HG03439 (cell line): ENCODE results near the gene SH3PXD2A.
"Not testable (repeated sequence)": the region's sequence is repeated elsewhere in the genome, so short reads cannot be mapped to it uniquely, and the experiment has no call there.

ENCODE experiments used
- ATAC-seq: cut with Tn5 transposase; IDR thresholded peaks from one replicate; pipeline ENCODE4 v1.9.1; 2021; ENCODE audit warnings: mild to moderate bottlenecking, moderate library complexity; ENCODE audit not compliant: unreplicated experiment

The SH3PXD2A gene

DNA sequence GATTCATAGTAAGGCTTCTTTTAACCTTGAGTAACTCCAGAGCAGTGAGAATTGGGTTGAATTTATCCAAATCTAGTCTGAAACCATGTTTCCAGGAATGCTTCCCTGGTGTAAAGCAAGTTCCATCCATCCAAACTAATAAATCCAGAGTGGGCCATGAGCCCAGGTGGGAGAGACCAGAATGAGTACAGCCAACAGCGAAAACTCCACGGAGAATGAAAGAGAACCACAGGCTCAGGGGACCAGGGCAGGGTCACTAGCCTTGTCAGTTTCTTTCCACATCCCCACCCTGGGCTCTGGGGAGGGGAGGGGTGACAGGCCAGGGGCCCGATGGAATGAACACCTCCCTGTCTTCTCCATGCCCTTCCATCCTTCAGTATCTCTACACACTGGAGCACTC lies 181.8 kb downstream of the SH3PXD2A start:
- ATAC-seq: no peak

DNA sequence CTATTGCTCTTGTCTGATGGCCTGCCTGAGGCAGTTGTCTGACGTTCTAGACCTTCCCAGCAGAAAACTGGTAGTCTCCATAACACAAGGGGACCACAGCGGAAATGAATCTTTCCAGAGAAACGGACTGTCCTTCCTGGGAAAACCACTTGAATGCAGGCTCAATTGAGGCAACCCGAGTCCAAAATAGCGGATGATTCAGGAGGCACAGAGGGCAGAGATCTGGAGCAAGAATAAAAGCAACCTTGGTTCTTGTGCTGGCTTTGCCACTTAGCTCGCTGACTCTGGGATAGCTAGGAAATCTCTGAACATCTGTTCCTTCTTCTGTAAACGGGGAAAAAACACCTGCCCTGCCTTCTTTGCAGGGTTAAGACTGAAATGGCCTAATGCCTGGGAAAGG lies 183.0 kb downstream of the SH3PXD2A start:
- ATAC-seq: no peak

DNA sequence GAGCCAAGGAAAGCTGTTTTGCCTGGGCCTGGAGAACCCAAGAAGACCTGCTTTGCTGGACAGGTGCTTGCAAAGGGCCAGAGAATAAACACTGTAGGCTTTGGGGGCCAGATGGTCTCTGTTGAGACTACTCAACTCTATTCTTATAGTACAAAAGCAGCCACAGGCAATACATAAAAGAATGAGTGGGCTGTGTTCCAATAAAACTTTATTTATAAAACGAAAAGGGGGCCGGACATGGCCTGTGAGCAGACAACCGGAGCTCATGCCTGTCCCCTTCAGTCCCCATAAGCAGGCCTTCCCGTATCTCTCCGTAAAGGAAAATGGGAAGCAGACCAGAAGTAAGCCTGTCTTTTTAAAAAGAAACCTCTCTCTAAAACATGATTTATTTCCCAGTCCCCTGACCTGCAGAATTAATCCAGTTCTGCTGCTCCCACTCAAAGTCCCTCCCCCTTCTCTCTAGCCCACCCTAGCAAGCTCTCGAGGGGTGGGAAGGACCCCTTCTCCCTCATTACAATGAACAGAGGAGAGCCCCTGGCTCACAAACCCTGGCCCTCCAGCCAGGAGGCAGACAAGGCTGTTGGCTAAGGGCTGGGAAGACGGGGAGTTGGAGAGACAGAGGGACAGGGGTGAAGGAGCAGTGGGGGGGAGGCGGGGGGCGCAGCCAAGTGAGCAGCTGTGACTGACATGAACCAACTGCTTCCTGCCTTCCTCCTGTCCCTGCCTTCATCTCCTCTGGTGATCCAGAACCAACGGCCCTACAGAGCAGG lies 184.1 kb downstream of the SH3PXD2A start:
- no peak for ATAC-seq

DNA sequence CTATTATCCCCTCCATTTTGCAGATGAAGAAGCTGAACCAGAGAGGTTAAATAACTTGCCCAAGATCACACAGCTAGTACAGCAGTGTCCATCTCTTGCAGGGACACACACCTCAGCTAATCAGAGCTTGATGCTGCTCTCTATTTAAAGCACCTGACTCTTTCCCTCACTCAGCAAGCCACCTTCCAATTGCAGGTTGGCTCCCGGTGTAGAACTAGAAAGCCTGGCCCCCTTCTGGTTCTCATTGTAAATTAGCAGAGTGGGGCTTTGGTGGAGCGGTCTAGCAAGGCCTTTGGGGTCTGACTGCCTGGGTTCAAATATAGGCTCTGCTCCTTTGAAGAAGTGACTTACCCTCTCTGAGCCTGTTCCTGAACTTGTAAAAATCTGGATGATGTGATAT lies 185.4 kb downstream of the SH3PXD2A start:
- no peak for ATAC-seq

DNA sequence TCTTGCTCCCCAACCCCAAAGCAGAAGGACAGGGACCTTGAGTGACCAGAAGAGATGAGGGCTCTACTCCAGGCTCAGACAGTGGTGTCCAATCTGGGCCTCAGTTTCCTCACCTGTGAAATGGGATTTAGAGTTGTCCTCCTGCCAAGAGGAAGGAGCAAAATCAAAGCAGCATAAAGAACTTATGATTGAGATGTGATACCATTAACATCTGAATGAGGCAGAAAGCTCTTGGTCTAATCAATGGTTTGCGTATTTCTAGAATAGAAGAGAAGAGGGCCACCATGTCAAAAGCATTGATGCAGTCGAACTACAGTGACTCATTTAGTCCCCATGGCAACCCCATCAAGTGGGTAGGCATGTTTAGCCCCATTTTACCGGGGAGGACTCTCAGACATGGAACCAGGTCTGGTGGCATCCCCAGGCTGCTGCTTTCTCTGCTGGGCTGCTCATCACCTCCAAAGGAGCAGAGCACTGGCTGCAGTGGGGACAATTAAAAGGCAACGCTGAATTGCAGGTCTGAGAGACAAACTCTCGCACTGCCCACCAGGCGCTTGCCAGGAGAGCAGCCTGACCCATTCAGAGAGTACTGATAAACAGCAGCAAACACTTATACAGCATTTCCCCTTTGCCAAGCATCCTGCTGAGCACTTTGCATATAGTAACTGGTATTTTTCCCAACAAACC lies 186.0 kb downstream of the SH3PXD2A start:
- no peak for ATAC-seq

DNA sequence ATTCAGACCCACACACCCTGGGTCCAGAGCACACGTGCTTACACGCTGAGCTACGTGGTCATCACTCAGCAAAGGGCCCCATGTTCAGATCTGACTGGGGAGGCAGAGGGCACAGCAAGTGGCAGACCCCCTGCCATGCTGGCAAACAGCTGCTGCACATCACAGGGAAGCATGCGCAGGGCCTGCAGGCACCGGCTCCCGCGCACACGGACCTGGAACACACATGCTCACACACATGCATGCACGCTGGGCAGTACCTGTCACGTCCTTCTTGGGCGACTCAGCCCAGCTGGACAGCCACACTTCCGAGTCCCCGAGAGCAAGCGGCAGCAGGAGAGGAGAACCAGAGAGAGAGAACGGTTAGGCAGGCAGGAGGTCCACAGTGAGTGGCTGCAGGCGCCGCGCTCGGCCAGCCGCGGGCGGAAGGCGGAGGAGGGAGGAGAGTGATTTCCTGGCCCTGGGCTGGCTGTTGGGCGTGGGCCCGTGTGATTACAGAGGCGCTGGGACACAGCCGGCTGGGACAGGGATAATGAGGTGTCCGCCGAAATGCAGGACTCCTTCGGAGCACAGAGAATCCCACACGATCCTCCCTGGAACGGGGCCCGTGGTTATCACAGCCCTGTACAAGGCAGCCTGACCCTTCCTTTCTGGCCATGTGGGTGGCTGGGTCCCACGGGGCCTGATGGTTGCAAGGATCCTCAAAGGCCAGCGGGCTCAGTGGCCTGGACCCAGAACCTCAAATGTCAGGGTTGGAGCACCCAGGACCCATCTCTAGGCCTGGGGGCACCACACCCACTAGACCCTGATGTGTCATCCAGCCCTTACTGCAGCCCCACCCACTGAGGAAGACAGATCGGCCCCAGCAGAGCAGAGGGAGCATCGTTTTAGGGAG lies 186.8 kb downstream of the SH3PXD2A start:
- no peak for ATAC-seq

DNA sequence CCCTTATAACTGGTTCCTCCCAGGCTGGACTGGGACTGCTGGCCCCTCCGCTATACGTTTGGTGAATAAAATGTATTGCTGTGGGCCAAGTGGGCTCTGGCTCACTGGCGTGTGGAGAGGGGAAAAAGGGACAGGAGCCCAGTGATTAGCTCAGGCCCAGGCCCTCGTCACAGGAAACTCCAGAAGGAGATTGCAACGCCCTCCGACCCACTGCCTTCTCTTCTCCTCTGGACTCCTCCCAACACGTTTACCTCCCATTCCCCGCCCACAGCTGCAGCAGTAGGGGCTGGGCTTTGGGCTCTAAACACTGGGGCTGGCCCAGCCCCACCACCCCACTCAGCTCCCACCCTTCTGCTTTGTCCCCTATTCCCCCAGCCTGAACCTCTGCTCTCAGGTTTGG lies 188.0 kb downstream of the SH3PXD2A start:
- no peak for ATAC-seq

DNA sequence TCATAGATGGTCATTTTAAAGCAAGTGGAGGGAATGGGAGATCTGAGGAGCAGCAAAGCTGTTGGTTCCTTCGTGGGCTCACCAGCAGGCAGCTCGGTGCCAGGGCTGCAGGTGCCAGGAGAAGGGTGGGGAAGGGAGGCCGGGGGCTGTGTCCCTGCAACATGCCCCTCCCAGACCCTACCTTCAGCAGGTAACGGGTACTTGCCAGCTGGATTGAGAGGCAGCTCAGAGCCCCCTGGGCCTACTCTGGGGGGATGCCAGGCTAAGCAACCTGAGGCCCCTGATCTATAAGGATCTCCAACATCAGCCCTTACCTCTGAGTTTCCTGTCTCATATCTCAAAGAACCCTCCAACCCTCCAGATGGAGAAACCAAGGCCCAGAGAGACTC lies 188.6 kb downstream of the SH3PXD2A start:
- no peak for ATAC-seq

DNA sequence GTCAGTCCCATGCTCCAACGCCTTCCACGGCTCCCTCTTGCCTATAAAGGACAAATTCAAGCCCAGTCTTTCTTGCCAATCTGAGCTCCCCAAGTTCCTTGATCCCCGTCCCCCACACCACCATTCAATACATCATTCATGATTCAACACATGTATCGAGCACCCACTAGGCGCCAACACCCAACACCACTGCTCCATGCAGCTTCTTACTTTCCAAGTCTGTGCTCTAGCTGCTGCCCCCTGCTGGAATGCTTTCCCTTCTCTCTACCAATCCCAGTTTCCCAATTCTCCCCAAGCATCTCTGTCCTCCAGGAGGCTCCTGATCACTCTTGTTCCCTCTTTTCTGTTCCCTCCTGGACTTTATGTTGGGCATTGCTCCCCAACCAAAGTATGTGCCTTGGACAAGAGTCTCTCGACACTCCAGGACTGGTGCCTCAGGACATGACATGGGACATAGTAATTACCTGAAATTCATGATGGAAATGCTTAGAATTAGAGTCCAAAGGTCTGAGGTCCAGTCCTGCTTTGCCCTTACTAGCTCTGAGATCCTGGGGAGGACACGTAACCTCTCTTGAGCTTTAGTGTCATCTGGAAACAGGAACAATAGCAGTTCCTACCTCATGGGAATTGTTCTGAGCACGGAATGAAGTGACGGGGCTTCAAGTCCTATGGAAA lies 189.2 kb downstream of the SH3PXD2A start:
- no peak for ATAC-seq

DNA sequence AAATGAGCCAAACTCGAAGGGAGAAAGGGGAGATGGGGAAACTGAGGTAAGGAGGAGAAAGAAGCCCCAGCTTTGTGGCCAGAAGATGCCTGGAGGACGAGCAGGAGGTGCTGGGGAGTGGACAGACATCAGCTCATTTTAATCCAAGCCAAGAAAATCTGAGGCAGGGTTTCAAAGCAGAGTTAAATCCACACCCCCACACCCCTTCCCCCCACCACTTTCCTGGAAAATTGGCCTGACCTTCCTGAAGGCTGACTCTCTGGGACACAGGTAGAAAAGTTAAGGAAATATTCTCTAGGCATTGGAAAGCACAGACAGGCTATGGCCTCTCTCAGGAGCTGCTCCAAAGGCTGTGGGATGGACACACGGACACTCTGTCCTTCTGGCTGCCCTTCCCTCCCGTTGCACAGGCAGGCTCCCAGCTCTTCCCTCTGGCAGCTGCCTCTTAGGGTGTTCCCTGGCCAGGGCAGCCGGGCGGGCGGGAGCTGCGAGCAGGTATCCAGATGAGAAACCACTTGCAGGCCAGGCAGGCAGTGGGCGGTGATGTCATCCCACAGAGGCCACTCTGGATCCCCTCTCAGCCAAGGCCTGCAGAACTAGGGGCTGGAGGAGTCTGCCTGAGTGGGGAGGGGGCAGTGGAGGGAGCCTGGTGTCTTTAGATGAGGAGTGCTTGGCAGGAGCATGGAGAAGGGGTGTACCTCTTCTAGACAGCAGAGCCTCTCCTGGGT lies 190.1 kb downstream of the SH3PXD2A start:
- ATAC-seq: no peak

DNA sequence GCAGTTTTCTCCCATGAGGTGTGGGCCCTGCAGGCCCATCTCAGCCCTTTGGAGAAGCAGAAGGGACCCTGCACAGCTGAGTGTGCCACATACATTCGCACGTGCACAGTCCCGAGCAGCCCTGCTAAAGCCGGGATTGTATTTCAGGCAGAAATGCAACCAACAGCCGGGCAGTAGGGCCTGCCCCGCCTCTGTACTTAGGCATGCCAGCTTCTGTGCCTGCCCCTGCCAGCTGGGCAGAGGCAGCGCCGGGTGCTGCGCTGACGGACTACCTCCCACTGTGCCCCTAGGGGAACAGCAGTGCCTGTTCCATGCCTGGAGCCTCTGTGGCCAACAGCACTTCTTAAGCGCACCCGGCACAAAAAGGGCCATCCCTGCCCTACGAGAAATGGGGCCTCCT lies 191.6 kb downstream of the SH3PXD2A start:
- no peak for ATAC-seq

DNA sequence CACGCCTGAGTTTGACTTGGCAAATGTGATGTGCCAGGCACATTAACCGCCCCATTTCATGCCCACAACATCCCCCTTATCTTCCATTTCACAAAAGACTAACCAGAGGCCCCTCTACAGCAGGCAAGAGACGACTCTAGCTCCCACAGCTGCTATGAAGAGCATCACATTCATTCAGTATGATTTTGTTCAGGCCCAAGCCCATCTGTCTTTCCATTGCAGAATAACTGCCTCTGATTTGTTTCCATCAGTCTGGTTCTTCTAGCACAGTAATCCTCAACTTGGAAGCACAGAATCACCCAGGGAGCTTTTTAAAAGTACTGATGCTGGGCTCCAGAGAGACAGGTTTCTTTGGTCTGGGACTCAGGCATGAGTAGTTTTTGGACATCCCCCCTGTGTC lies 192.1 kb downstream of the SH3PXD2A start:
- no peak for ATAC-seq

DNA sequence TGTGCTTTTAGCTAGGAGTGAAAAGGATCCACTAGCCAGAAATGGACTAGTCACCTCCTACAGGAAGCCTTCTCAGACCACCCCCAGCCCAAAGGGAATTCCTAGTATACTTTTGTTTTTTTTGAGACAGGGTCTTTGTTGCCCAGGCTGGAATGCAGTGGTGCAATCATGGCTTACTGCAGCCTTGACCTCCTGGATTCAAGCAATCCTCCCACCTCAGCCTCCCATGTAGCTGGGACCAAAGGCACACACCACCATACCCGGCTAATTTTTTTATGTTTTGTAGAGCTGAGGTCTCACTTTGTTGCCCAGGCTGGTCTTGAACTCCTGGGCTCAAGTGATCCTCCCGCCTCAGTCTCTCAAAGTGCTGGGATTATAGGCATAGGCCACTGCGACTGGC lies 192.7 kb downstream of the SH3PXD2A start:
- ATAC-seq: not testable (repeated sequence)

DNA sequence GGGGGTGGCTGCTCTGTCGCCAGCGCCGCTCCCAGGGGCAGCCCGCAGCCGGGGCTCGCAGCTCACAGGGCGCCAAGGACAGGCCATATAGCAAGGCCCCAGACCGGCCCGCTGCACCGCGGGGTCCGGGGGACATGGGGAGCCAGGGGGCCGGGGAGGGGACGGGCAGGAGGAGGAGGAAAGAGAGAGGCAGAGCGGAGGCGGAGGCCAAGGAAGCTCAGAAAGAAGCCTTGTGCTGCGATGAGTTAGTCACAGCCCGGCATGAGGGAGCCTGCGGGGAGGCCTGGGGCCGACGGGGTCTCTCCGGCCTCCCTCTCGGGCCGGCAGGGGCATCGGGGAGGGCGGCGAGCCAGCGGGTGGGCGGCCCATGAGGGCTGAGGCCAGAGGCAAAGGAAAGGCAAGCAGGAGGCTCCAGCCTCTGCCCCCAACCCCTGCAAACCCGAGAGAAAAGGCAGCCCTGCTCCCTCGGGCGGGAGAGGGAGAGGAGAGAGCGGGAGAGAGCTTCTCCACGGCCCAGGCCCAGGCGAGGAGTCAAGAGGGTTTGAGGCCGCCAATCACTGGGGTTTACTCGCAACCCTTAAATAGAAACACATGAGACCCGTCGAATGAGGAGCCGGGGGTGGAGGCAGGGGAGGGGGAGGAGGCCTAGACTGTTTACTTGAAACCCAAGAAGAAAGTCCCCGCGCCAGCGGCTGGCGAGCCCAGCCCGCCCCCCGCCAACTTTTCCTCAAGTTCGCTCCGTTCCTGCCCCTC lies 194.0 kb downstream of the SH3PXD2A start:
- no peak for ATAC-seq

DNA sequence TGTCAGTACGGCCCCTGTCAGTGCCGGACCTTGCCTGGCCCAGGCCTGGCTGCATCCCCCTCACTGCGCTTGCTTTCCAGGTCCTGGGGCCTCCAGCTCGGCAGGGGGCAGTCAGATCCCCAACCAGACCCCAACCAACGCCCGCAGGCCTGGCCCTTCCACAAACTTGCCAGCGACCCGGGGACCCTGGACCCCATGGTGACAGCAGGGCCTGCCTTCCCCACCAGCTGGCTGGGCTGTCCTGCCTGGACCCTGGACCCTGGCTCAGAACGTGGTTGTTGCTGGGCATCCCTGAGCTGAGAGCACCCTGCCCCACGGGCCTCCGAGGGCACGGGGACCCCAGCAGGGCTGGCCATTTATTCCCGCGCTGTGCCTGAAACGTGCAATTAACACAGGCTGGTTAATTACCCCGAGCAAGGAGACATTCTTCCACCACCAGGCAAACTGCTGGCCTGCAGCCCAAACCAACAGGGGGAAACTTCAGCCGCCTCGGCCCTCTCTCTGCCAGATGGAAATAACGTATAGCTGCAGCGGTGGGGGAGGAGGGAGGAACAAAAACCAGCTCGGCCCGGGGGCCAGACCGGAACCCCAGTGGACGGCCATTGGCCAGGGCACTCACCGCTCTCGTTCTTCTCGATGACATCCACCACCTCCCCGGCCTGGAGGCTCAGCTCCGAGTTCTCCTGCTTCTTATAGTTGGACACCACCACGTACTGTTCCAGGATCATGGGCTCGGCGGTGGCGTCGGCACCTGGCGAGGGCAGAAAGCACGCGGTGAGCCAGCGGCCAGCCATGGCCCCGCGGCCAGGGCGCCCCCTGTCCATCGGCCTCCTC lies 194.8 kb downstream of the SH3PXD2A start:
- no peak for ATAC-seq

DNA sequence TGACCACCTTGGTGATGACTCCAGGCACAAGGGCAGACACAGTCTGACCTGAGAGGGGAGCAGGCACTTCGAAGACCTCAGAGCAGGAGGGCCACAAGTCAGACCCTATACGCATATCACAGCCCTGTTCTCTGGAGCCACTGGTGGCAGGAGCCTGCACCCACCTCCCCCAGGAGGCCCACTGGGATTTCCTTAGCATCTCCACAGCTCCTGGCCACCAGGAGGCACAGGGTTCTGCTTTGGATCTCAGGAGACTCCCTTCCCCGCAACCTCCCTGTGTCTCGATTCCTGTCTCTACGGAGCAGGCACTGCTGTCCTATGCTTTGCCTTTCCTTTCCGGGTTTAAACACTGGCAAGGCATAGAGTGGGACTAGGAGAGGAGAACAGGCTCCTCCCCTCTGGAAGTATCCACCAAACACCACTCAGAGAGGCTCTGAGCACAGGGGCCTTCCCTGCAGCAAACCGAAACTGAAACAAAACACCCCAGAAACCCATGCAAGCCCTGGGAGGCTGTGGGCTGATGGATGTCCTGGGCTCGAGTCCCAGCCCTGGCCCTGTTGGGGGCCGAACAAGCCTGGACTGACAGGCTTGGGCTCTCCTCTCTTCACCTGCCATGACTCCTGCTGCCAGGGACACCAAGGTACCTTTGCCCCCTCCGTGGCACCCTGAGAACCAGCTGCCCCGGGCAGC lies 195.6 kb downstream of the SH3PXD2A start:
- no peak for ATAC-seq

DNA sequence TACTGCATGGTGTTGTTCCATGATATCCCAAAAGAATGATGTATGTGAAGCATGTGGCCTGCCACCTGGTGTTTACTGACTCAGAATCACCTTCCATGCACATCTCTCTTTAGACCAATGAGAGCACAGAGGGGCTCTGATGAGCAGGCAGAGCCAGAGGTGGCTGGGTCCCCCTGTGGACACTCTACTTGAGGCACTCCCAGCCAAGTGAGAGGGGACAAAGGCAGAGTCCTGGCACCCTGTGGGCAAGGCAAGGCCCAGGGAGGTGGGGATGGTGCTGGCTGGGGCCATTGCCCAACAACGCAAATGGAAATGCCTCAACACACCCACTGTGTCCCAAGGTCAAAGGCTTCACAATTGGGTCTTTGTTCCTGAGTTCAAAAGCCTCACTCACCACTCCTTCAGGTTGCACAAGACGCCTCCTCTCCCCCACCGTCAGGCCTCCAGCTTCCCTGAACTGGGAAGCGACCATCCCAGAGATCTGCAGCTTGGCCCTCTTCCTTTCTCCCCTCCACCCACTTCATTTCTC lies 197.3 kb downstream of the SH3PXD2A start:
- ATAC-seq: no peak

DNA sequence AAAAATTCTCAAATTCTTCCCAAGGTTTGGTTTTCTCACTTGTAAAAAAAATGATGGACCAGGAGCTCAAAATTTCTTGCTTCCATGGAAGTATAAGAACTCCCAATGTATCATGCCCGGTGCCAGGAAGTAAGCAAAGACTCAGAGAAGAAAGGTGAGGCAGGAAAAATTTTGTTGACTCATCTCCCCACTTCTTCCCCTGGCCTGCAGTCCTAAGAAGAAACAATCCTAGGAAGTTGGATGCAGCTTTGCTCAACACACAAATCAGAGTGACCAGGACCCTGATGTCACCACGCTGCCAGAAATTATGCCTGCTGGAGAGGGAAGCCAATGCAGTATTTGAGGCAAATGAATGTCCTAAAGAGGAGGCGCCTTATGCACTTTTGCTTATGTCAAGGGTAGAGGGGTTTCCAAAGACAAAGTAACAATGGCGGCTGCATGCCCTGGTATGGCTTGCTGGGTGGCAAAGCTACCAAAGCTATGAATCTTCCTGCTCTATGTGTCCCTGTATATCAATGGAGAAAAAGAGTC lies 198.2 kb downstream of the SH3PXD2A start:
- ATAC-seq: no peak
